ENCODE measurements around the gene MAU2. TPM values are rescaled to one million over a fixed set of nuclear protein-coding genes. Genes with fewer than 3 reads are reported as not detected.

Gene MAU2
- total RNA-seq, 1 experiment from 2014 or later = 38.0 TPM

DNA sequence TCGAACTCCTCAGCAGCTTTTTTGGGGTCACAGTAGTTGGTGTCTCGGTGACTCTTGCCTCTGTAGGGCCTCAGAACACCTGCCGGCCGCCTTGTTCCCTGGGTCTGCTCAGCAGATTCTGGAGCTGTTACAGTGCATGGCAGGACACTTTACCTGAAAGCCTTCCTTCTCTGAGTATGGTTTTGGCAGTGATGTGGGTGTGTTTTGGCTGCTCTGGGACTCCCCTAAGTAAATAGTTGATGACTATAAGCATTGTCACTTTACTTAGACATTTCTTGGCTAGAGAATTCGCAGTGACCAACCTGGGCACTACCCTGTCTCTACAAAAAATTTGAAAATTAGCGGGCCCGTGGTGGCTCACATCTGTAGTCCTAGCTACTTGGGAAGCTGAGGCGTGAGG is 7.0 kb downstream of the MAU2 start:
- DNase-seq (ENCODE audit: low read depth, low spot score) = no peak
- H3K9me3 ChIP-seq (ENCODE audit: control insufficient read depth, insufficient read depth, low read depth, low read length) = no peaks in the 10 kb centered on the region
- no peaks in the 10 kb centered on the region for H3K27me3 ChIP-seq (ENCODE audit: control insufficient read depth, insufficient read depth, low read length)
- TF ChIP-seq TCF7L2 (IDR thresholded peaks at IDR 0.05; ENCODE audit: low read depth, low read length) = no peak
- TF ChIP-seq, protein P1, sequence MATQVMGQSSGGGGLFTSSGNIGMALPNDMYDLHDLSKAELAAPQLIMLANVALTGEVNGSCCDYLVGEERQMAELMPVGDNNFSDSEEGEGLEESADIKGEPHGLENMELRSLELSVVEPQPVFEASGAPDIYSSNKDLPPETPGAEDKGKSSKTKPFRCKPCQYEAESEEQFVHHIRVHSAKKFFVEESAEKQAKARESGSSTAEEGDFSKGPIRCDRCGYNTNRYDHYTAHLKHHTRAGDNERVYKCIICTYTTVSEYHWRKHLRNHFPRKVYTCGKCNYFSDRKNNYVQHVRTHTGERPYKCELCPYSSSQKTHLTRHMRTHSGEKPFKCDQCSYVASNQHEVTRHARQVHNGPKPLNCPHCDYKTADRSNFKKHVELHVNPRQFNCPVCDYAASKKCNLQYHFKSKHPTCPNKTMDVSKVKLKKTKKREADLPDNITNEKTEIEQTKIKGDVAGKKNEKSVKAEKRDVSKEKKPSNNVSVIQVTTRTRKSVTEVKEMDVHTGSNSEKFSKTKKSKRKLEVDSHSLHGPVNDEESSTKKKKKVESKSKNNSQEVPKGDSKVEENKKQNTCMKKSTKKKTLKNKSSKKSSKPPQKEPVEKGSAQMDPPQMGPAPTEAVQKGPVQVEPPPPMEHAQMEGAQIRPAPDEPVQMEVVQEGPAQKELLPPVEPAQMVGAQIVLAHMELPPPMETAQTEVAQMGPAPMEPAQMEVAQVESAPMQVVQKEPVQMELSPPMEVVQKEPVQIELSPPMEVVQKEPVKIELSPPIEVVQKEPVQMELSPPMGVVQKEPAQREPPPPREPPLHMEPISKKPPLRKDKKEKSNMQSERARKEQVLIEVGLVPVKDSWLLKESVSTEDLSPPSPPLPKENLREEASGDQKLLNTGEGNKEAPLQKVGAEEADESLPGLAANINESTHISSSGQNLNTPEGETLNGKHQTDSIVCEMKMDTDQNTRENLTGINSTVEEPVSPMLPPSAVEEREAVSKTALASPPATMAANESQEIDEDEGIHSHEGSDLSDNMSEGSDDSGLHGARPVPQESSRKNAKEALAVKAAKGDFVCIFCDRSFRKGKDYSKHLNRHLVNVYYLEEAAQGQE (IDR thresholded peaks at IDR 0.05; ENCODE audit: insufficient read depth in 1 of 2, low read depth in 2 of 2, low read length in 1 of 2) = no peak
- TF ChIP-seq, protein P2, sequence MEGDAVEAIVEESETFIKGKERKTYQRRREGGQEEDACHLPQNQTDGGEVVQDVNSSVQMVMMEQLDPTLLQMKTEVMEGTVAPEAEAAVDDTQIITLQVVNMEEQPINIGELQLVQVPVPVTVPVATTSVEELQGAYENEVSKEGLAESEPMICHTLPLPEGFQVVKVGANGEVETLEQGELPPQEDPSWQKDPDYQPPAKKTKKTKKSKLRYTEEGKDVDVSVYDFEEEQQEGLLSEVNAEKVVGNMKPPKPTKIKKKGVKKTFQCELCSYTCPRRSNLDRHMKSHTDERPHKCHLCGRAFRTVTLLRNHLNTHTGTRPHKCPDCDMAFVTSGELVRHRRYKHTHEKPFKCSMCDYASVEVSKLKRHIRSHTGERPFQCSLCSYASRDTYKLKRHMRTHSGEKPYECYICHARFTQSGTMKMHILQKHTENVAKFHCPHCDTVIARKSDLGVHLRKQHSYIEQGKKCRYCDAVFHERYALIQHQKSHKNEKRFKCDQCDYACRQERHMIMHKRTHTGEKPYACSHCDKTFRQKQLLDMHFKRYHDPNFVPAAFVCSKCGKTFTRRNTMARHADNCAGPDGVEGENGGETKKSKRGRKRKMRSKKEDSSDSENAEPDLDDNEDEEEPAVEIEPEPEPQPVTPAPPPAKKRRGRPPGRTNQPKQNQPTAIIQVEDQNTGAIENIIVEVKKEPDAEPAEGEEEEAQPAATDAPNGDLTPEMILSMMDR (IDR thresholded peaks at IDR 0.05) = no peak
- no peak for TF ChIP-seq SIN3A (IDR thresholded peaks at IDR 0.05; ENCODE audit: borderline replicate concordance, insufficient read depth, low read depth, low read length)
- no peak for TF ChIP-seq POLR2AphosphoS5 (IDR thresholded peaks at IDR 0.05; ENCODE audit: low read depth, low read length)
- H3K4me1 ChIP-seq (ENCODE audit: control insufficient read depth, insufficient read depth, low read length) = no peaks in the 10 kb centered on the region
- in situ Hi-C loops (cut with HindIII; ENCODE audit: low pct_unique_long_range_greater_than_20kb, low sequenced_read_pairs) = no loop called here
- no TSS peak for BruUV-seq (replicated peaks)
- intact Hi-C loops (cut with micrococcal nuclease; ENCODE audit: unreplicated experiment) = no loop called here
- ChIA-PET CTCF (no interaction called here), POLR2A (no interaction called here)
- peaks cover 3% of the 10 kb centered on the region; the same call in 1 of the 2 replicates for H3K36me3 ChIP-seq (ENCODE audit: control insufficient read depth, insufficient read depth, low read length)
- no peak overlapping the region for H3K27ac ChIP-seq (ENCODE audit: low read length)
- no peak for ATAC-seq
- H3K4me3 ChIP-seq (ENCODE audit: low read depth in 2 of 2, low read length in 2 of 2) = no peak overlapping the region

DNA sequence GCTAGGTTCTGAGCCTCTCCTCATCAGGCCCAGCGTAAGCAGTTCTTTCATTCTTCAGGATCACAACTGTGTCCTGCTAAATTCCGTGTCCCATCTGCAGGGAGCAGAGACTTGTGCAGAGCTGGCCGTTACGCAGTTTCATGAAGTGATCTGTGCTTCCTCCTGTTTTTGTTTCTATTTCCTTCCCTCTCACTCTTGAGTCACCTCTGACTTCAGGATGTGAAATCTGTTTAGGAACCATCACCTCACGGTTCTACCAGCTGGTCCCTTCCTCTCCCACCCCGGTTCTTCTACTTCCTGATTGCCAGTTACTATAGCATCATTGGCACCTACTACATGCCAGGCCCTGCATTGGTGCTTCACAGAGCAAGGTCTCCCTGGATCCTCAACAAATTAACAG is 8.5 kb downstream of the MAU2 start:
- H3K4me3 ChIP-seq (ENCODE audit: low read depth in 2 of 2, low read length in 2 of 2) = no peak overlapping the region
- TF ChIP-seq, protein P2 (IDR thresholded peaks at IDR 0.05) = no peak
- TF ChIP-seq POLR2AphosphoS5 (IDR thresholded peaks at IDR 0.05; ENCODE audit: low read depth, low read length) (no peak), SIN3A (IDR thresholded peaks at IDR 0.05; ENCODE audit: borderline replicate concordance, insufficient read depth, low read depth, low read length) (no peak), TCF7L2 (IDR thresholded peaks at IDR 0.05; ENCODE audit: low read depth, low read length) (no peak)
- CTCF ChIA-PET = no interaction called here
- in situ Hi-C loops (cut with HindIII; ENCODE audit: low pct_unique_long_range_greater_than_20kb, low sequenced_read_pairs) (no loop called here), intact Hi-C loops (cut with micrococcal nuclease; ENCODE audit: unreplicated experiment) (no loop called here)
- H3K36me3 ChIP-seq (ENCODE audit: control insufficient read depth, insufficient read depth, low read length) = no peaks in the 10 kb centered on the region; the same call in 1 of the 2 replicates
- no peaks in the 10 kb centered on the region for H3K27me3 ChIP-seq (ENCODE audit: control insufficient read depth, insufficient read depth, low read length)
- no peaks in the 10 kb centered on the region for H3K4me1 ChIP-seq (ENCODE audit: control insufficient read depth, insufficient read depth, low read length)
- DNase-seq (ENCODE audit: low read depth, low spot score) (no peak), ATAC-seq (no peak)
- POLR2A ChIA-PET = no interaction called here
- no TSS peak for BruUV-seq (replicated peaks)
- no peak overlapping the region for H3K27ac ChIP-seq (ENCODE audit: low read length)
- H3K9me3 ChIP-seq (ENCODE audit: control insufficient read depth, insufficient read depth, low read depth, low read length) = no peaks in the 10 kb centered on the region
